Stimulated activated CD4-positive, alpha-beta T cell treated with anti-CD3 and anti-CD28 coated beads, Interleukin-2, amount 100 ng/mL, for 4 hours (primary cell): ENCODE results near the gene EPHA1.

Source experiments
- DNase-seq: peaks from one replicate; pipeline ENCODE4 v3.0.0-alpha.2; 2020; ENCODE audit warnings: low read depth

Gene EPHA1

DNA sequence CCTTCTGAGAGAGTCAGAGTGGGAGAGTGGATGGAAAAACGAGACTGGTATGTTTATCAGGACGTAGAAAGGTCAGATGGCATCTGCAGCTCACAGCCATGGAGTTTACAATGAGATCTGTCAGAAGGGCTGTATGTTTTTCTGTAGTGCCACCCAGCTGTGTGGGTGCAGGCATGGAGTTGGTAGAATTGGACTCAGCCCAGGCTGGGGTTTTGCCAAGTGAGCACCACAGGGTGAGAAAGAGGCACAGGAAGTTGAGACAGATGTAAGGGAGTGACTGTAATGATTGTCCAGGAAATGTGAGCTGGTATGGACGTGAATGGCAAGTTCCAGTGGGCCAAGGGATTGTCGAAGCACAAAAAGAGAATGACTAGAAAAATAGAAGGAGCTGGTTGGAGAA lies 36.6 kb downstream of the EPHA1 start:
- no peak for DNase-seq

DNA sequence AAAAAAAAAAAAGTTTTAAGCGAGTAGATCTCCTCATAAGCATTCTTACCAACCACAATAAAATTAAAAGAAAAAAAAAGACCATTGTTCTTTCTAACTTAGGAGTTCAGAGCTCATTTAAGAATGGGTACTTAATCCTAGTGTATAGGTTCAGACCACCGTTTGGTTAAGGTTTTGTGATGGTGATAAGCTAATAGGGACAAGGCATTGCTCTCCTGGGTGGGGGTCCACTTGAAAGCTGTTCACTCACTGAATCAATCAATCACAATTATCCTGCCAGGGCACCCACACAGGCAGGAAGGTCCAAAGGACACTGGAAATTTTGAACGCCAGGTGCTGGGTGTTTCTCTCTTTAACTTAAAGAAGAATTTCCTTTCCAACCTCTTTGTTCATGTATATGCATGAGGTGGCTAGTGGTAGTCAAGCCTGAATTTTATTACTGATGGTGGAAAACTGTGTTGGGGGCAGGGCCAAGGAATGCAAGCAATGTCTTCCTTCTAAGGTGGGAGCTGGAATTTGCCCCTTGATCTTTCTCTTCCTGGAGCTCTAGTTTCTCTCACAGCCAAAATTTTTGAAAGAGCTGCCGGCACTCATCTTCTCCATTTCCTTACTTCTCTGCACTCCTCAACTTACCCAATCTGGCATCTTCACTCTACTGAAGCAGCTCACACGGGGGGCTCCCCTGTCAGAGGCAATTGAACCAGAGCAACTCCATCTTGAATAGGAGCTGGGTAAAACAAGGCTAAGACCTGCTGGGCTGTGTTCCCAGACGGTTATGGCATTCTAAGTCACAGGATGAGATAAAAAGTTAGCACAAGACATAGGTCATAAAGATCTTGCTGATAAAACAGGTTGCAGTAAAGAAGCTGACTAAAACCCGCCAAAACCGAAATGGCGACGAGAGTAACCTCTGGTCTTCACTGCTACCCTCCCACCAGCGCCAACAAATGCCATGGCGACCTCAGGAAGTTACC lies 38.7 kb downstream of the EPHA1 start:
- DNase-seq, result no peak

DNA sequence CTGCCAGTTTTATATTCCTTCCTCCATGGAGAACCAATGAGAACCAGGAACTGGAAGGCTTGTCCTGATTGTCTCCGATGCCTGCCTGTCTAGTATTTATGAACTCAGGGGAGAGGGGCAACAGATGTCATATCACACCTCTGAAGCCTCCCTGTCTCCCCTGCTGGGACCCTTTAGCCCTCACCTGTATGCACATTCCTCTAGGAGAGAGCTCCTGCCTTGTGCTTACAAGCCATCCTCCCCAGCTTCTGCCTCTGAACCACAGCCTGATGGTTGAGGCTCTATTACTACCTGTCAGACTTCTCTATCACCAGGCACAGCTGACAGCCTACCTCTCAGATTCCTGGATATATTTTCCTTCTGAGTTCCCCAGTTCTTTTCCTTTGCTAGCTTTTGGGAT lies 40.3 kb downstream of the EPHA1 start:
- no peak for DNase-seq

DNA sequence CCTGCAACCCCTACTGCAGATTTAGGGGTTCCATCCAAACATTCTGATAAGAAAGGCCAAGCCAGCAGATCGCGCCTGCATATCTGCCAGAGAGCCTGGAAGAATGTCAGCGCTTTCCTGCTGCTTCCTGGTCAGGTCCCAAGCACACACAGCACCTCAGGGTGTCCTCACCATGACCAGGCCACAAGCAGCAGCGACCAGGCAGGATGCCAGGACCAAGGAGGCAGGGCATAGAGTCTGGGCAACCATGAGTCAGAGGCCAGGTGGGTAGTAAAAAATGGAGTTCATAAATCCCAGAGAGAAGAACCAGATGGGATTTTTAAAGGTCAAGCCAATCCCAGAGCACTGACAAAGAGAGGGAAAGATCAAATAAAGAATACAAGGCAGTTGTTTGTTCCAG lies 40.7 kb downstream of the EPHA1 start:
- DNase-seq, result no peak

DNA sequence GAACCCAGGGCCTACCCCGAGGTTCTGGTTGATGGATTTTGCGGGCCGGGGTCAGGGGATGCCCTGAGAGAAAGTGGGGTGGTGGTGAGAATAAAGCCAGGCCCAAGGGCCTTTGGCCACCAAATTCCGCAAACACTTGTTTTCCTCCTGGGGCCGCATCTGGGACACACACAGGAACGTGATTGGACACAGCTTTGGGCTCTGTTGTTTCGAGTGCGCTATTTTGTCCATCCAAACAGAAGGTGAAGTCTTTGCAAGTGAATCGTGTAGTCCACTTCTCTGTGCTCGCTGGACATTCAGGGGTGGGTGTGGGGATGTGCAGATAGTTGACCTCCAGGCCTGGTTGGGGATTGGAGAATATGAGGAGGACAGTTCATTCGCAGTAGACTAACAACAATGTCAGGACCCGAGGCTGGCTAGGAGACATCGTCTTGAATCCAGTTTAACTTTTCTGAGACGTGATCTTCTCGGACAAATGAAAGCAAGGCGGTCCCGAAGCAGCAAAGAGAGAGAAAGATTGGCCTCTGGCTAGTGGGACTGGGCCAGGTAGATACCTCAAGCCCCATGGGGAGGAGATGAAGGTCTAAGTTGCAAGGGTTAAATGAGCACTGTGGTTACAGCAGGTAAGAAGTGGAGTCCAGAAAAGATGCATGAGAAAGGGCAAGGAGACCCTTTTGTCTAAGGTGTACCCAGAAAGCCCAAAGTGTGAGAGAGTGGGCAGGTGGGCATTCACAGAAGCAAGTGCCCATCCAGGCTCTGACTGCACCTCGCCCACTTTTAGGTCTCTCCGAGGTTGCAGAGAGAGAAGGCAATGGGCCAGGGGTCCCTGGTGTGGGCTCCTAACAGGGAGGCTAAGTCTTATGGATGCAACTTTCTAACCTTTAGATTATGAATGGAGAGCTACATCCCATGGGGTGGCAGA lies 45.4 kb downstream of the EPHA1 start:
- DNase-seq, result no peak

DNA sequence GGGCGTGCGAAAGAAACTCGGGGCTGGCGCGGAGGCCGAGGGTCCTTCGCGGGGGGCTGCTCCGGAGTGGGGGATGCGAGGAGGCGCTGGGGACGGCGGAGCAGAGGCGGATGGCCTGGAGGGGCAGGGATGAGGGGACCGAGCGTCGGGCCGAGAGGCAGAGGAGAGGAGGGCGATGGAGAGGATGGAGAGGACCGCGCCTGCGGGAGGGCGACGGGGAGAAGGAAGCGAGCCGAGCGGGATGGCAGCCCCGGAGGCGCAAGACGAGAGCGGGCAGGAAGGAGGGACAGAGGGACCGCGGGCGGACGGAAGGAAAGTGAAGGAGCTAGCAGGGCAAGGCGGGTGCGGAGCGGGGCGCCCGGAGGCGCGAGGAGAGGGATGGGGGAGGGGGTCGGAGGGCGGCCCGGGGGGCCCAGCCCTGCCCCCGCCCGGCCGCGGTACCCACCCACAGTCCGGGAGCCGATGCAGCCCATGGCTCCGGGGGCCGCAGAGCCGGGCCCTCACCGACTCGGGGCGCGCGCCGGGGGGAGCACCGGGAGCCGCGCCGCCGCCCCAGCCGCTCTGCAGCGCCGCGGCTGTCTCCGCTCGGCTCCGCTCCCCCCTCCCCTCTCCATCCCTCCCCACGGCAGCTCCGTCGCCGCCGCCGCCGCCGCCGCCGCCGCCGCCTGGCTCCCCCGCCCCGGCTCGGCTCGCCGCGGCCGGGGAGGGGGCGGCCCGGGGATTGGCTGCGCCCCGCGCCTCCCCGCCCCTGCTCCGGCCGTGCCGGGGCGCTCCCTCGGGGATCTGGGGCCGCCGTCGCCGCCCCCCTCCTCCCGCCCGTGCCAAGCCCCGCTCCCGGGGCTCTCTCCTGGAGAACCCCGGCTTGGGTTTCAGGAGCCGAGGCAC lies 46.3 kb downstream of the EPHA1 start, which contains the start of gene FAM131B:
Gene FAM131B (minus strand): TSS at position 583 of the 885 bp plus-strand sequence. CDS start 110 bp downstream, at position 473.
- no peak for DNase-seq

DNA sequence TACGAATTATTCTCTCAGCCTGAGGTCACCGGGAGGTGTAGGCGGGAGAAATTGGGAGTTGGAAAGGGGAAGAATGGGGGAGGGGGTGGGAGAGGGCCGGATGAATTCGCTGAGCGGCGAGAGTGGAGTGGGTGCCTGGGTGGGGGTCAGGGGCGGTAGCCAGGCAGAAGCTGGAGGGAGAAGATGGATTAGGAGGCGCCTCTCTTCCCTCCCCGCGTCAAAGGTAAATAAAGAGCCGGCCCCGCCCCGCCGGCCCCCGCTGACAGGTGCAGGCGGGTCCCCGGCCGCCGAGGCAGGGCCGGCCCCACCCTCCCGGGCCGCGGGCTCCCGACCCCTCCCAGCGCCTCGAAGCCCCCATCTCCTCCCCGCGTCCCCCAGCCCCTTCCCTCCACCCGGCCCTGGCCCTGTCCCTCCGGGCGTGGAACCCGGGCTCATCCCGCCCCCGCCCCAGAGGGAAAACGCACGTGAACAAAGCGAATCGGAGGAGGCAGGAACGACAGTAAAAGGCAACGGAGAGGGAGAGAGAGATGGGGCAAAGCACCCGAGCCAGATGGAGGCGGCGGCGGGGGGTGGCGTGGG lies 47.0 kb downstream of the EPHA1 start:
- no peak for DNase-seq

DNA sequence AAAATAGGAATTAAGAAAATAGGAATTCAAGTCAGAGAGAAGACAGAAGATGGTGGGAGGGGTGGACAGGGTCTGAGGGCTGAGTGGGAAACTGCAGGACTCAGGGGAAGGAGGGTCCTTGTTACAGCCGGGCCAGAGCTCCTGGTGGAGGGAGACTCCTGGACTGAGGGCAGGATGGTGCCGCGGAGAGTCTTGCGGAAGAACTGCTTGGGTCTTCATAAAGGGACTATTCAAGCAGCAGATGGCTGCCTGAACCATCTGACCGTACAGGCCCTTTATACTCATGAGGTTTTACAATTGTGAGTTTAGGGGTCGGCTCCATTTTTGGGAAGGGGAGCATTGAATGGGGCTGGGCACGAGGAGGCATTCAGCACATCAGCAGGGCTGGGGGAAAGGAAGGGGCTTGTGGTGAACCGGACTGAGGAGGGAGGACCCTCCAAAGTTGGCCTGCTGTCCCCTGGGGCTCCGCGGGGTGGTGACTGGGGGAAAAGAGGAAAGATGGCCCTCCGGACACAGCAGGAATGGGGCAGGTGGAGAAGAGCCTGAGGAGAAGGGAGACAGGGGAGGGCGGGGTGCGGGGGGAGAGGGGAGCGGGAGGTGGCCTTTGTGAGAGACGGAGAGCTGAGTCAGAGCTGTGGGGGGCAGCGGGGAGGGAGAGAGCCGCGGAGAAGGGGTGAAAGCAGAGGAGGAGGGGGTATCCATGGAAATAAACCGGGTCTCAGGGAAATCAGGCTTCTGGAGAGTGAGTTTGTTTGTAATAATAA lies 47.7 kb downstream of the EPHA1 start:
- no peak for DNase-seq

DNA sequence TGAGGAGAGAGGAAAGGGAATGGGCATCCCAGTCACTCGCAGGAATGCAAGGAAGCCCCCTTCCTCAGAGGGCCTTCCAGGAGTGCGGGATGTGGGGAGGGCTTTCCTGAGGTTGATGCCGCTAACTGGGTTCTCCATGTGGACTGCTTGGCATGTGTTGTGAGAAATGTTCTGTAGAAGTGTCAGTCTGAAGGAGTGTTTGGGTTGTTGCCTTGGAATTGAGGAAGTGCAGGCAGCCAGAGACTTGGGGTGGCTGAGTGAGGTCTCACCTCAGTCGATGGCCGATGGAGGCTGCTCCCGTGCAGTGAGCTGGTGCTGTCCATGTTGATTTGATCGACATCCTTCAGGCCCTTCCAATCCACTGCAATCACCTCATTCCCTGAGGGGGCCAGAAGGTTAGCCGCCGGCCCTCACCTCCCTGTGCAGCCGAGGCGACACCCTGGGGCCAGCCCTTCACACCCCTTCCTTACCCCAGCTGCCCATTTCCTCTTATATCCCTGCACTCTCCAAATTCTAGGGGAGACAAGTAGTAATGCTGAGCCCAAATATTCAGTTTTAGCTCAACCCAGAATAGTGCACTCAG lies 48.8 kb downstream of the EPHA1 start:
- DNase-seq, result no peak

DNA sequence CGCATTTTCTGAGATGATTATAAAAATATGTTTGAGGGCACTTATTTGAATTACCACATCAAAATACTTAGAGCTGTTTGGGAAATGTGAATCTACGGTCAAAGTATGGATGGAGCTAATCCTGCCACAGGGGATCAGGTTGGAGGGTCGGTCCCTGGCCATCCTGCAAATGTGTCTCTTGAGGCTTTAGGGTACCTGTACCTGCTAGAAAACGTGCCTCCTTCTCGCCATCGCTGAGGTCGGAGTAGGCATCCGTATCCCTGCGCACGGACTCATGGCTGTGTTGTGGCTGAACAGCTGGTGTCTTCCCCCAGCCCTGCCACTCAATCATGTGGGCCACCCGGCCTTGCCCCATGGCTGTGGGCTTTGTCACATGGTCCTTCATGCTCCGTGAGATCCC lies 50.0 kb downstream of the EPHA1 start:
- DNase-seq, result no peak

DNA sequence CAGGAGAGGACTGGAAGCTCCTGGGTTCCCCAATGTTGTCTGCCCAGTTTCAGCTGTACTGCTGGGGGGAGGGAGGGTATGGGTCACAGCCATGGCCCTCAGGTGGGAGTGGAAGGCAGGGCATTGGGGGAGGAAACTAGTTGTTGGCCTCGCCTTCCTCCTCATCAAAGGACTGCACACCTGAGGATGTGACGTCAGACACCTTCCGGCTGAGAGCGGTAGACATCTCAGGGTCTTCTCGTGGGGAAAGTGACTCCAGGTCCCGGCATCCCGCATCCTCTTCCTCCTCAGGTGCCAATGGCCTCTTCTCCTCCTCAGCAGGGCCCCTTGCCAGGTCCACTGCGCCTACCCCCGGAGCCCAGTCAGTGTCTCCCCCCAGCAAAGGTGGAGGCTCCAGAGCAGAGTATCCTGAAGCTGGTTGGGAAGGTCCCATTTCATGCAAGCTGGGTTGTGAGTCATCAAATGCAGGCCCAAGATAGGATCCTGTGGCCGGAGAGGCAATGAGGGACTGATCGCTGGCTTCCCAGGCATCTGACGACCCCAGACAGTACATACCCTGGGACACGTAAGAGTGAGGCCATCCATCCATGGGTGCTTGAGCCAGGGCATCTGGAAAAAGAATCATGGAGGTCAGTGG lies 52.1 kb downstream of the EPHA1 start:
- DNase-seq, result no peak

DNA sequence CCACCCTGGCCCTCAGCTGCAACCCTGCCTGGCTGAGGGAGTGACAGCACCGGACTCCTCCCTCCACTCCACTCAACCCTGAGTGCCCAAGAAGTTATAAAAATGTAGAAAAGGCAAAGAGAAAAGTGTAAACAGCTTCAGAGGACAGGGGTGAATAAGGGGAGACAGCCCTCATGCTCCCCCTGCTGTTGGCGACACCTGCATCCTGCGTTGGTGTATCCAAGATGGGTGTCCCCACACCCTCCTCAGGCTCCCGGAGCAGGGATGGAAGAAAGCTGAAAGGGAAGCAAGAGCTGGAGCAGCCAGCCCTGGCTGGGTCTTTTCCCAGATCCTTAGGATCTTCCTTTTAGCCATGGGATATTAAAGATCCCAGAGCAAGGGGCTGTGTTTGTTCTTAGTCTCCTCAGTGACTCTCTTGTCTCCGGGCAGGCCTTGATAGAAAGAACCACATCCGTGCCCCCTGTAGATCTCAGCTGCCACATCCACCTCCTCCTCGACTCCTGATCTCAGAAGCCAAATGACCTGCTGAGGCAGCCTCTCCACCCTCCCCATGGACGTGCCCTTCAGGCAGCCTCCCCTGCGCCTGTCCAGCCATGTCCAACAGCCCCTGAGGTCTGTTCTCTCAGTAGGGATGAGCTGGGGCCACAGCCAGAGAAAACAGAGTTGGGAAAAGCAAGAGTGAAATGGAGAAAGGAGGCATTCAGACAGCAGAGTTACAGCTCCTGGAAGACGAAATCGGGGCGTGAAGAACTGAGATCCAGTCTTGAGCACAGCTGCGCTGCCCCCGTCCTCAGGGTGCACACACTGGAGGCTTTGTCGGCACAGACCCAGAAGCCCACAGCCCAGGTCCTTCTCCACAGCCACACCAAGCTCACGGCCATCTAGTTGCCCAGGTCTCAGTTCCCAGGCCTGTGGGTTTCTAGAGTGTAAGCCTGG lies 52.9 kb downstream of the EPHA1 start:
- DNase-seq, result no peak

DNA sequence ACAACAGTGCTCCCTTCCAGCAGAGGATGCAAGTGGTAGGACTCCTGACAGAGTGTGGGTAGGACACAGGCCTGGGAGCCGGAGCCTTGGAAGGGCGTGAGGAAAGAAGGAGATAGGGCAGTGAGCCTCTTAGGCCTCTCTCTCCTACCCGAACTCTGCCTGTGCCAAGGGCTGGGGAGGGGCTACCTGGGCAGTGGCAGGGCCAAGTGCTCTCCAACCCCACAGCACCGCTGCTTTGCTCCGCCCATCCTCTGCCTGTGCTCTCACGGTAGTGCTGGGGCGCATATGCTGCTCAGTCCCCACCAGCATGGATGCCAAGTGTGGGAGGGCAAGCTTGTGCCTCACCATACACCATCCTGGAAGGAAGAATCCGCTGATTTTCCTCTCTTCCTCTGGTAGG lies 53.7 kb downstream of the EPHA1 start:
- DNase-seq, result no peak

DNA sequence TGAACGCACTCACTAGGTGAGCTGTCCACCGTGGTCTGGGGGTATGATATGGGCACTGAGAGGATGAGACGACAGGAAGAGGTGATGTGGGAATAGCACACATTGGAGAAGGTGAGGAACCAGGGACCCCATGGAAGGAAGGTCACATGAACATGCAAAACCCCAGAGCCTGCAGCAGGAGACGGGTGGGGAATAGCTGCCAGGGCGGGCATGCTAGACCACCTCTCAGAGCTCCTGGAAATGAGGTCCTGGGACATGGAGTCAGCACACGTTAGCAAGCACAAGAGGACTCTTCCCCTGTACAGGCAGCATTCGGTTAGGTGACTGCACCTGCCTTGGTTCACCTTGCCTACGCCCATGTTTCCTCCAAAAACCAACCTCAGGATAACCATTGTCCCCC lies 54.3 kb downstream of the EPHA1 start:
- DNase-seq, result no peak

DNA sequence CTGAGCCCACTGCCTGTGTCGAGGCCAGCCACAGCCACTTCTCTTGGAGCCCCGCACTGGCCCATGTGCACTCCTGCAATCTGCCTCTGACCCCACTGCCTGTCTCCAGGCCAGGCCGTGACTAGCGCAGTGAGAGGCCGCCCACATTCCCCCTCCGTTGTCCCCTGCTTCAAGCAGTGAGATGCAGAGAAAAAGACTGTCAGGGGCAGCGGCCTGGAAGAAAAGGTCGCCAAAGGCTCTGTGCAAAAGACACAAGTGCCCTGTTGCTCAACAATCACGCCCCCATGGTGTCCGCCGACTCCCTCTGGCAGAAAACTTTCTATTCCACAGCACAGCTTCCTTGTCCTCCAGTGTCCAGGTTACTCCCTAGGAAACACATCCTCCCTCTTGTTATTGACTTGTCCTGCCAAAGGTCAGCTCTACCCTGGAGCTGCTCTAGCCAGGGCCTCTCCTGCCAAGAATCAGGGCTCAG lies 56.1 kb downstream of the EPHA1 start:
- no peak for DNase-seq

DNA sequence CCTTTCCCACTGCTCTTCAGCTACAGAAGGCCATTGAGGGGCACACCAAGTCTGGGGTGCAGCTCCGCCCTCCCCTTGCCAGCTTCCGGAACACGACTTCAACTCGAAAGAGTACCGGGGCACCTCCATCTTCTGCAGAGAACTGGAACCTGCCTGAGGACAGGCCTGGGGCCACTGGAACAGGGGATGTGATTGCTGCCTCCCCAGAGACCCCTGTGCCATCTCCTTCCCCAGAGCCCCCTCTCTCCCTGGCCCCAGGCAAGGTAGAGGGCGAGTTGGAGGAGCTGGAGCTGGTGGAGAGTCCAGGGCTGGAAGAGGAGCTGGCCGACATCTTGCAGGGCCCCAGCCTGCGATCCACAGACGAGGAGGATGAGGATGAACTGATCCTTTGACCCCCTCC lies 57.1 kb downstream of the EPHA1 start:
- no peak for DNase-seq

DNA sequence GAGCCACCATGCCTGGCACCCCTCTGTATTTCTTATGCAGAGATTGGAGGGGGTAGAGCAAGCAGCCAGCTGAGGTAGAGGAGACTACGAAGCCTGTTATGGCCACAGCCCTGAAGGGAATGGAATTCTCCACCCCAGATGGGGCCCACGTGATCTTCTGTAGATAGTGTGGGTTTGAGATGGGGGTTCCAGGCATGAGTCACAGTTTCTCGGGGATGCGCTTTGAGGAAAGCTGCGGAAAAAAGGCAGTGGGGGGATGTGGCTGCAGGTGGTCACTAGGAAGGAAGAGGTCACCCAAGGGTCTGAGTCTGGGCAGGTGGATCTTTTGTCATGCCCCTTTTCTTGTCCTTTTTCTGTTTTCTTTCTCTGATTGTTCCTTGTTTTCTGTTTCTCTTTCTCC lies 57.6 kb downstream of the EPHA1 start:
- no peak for DNase-seq

DNA sequence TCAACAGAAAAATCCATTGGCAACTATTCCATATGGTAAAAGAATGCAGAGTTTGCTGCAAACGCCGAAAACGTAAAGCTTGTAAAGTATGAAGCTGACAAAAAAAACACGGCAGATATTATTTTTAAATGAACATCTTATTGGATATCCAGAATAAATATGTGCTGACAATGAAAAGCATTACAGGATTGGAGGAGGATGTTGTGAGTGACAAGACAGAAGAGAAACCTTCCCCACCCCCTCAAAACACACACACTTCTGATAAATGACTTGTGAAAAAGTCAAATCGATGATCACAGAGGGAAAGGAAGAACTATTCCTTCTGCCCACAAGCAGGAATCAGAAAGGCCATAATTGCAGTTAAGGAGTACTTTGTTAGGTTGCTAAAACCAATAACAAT lies 60.7 kb downstream of the EPHA1 start:
- no peak for DNase-seq

DNA sequence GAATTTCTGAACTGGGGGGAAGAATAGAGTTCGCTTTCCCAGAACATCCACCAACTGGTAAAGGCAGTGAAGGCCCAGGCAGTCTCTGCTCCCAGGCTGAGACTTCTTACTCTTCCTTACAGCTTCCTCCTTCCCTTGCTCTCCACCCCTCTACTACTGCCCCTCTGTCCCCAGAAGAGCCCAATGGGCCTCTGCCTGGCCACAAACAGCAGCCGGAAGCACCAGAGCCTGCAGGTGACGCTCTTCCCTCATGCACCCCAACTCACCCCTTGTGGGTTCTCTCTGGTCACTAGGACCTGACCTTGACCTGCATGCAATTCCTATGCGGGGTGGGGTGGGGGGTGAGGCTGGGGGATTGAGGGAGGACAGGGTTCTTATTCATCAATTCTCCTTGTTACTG lies 62.6 kb downstream of the EPHA1 start:
- DNase-seq, result no peak
